Activated T-cell treated with anti-CD3 and anti-CD28 coated beads for 4 hours (primary cell): ENCODE results near the gene ARHGDIG.

Experiments
- DNase-seq: peaks from one replicate; pipeline ENCODE4 v3.0.0-alpha.2; 2020

ARHGDIG gene

GRCh38 chr16:281660-282255 is 1.4 kb downstream of the ARHGDIG start:
- no peak for DNase-seq

- no peak for DNase-seq
Measured at GRCh38 chr16:282491-282890, 2.1 kb downstream of the ARHGDIG start.

GRCh38 chr16:283033-283805 is 2.8 kb downstream of the ARHGDIG start, which contains the start of gene PDIA2:
PDIA2 (plus strand) TSS chr16:283164; CDS start chr16:283170, 6 bp downstream.
- DNase-seq = no peak

GRCh38 chr16:284204-285120 is 4.1 kb downstream of the ARHGDIG start:
- no peak for DNase-seq

- no peak for DNase-seq
Measured at GRCh38 chr16:285146-286055, 5.0 kb downstream of the ARHGDIG start.

- DNase-seq = no peak
Measured at GRCh38 chr16:286491-287297, 6.3 kb downstream of the ARHGDIG start.

- DNase-seq = no peak
Measured at GRCh38 chr16:287298-287811, 7.0 kb downstream of the ARHGDIG start.

GRCh38 chr16:287981-288920 is 7.9 kb downstream of the ARHGDIG start:
- DNase-seq = no peak

GRCh38 chr16:289395-289997 is 9.1 kb downstream of the ARHGDIG start:
- DNase-seq = no peak

GRCh38 chr16:290015-290680 is 9.8 kb downstream of the ARHGDIG start:
- DNase-seq = no peak

- DNase-seq = no peak
Measured at GRCh38 chr16:290681-291405, 10.5 kb downstream of the ARHGDIG start.

- DNase-seq = no peak
Measured at GRCh38 chr16:291539-291938, 11.1 kb downstream of the ARHGDIG start.

GRCh38 chr16:293043-293775 is 12.8 kb downstream of the ARHGDIG start:
- no peak for DNase-seq

- DNase-seq = no peak
Measured at GRCh38 chr16:296276-296675, 15.9 kb downstream of the ARHGDIG start.

- DNase-seq = no peak
Measured at GRCh38 chr16:296806-297510, 16.6 kb downstream of the ARHGDIG start.

- no peak for DNase-seq
Measured at GRCh38 chr16:297832-298231, 17.4 kb downstream of the ARHGDIG start.

- DNase-seq = no peak
Measured at GRCh38 chr16:301235-301634, 20.8 kb downstream of the ARHGDIG start.
